GM21528 (cell line): ENCODE data around the gene NUP160.
"Not testable (repeated sequence)": the region's sequence is repeated elsewhere in the genome, so short reads cannot be mapped to it uniquely, and the experiment has no call there.

Experiments
- ATAC-seq: cut with Tn5 transposase; IDR thresholded peaks from one replicate; pipeline ENCODE4 v1.9.1; 2021; ENCODE audit warnings: mild to moderate bottlenecking, moderate library complexity; ENCODE audit not compliant: unreplicated experiment, low FRiP score

NUP160 gene

GRCh38 chr11:47863189-47863897 lies 15.2 kb upstream of the NUP160 start:
- ATAC-seq = peak; percentile 64

- no peak for ATAC-seq
Measured at GRCh38 chr11:47861728-47862127, 13.6 kb upstream of the NUP160 start.

GRCh38 chr11:47860536-47860935 lies 12.4 kb upstream of the NUP160 start:
- ATAC-seq = no peak

GRCh38 chr11:47857892-47858543 lies 9.9 kb upstream of the NUP160 start:
- no peak for ATAC-seq

- no peak for ATAC-seq
Measured at GRCh38 chr11:47857485-47857884, 9.3 kb upstream of the NUP160 start.

- no peak for ATAC-seq
Measured at GRCh38 chr11:47856186-47856585, 8.0 kb upstream of the NUP160 start.

GRCh38 chr11:47854667-47855066 lies 6.5 kb upstream of the NUP160 start:
- peak; percentile 42 for ATAC-seq

GRCh38 chr11:47852053-47852452 lies 3.9 kb upstream of the NUP160 start:
- no peak for ATAC-seq

GRCh38 chr11:47850337-47850736 lies 2.2 kb upstream of the NUP160 start:
- peak; percentile 49 for ATAC-seq

GRCh38 chr11:47848700-47849155 lies 578 bp upstream of the NUP160 start:
- peak; percentile 1 for ATAC-seq

GRCh38 chr11:47847537-47847891 lies 636 bp downstream of the NUP160 start:
- no peak for ATAC-seq

- no peak for ATAC-seq
Measured at GRCh38 chr11:47846998-47847397, 1.2 kb downstream of the NUP160 start.

- ATAC-seq = no peak
Measured at GRCh38 chr11:47843361-47844055, 4.6 kb downstream of the NUP160 start.

GRCh38 chr11:47842749-47843148 lies 5.4 kb downstream of the NUP160 start:
- ATAC-seq = no peak

GRCh38 chr11:47837929-47838328 lies 10.2 kb downstream of the NUP160 start:
- ATAC-seq = no peak

- no peak for ATAC-seq
Measured at GRCh38 chr11:47837292-47837691, 10.9 kb downstream of the NUP160 start.

- not testable (repeated sequence) for ATAC-seq
Measured at GRCh38 chr11:47830013-47830412, 18.1 kb downstream of the NUP160 start.

- ATAC-seq = no peak
Measured at GRCh38 chr11:47828284-47828683, 19.9 kb downstream of the NUP160 start.

GRCh38 chr11:47822664-47823063 lies 25.5 kb downstream of the NUP160 start:
- not testable (repeated sequence) for ATAC-seq

GRCh38 chr11:47819743-47820142 lies 28.4 kb downstream of the NUP160 start:
- no peak for ATAC-seq

- no peak for ATAC-seq
Measured at GRCh38 chr11:47800759-47801158, 47.4 kb downstream of the NUP160 start.

- no peak for ATAC-seq
Measured at GRCh38 chr11:47797633-47798032, 50.5 kb downstream of the NUP160 start.
